DND-41 (cell line): ENCODE measurements around the gene IL1B.

ENCODE experiments used
- CTCF ChIP-seq: IDR thresholded peaks from 2 replicates; pipeline ENCODE4 v1.5.1; 2012; ENCODE audit warnings: borderline replicate concordance, low read length, moderate library complexity, mild to moderate bottlenecking; ENCODE audit not compliant: poor library complexity, severe bottlenecking; ENCODE audit errors: extremely low read depth
- EZH2 ChIP-seq: IDR thresholded peaks from 3 replicates; pipeline ENCODE4 v1.6.1; 2012; ENCODE audit warnings: borderline replicate concordance, low read depth, mild to moderate bottlenecking, moderate library complexity, low read length, inconsistent platforms; ENCODE audit not compliant: severe bottlenecking

- TF ChIP-seq CTCF (no peak), EZH2 (no peak)
Observed at GRCh38 chr2:112825706-112826105, 10.9 kb downstream of the IL1B start.
